Measurements from ENCODE around the gene ANKMY1. TPM values are rescaled to one million over a fixed set of nuclear protein-coding genes. Genes with fewer than 3 reads are reported as not detected.

Gene ANKMY1
- total RNA-seq, 1 experiment from 2014 or later, result 28.3 TPM

- ChIA-PET RAD21 (ENCODE audit: low non-redundant PET in 1 of 2, low total read pairs in 2 of 2, uncharacterized antibody in 2 of 2, unreplicated experiment in 2 of 2) (interaction anchor here in 1 of 2 experiments (0.6 kb wide), 1 partner anchor 159 kb away, joined by 4 read pairs; no protein-coding TSS in a partner anchor), CTCF (no interaction called here), POLR2A (no interaction called here)
- no TSS peak for BruUV-seq (replicated peaks)
- Histone ChIP-seq H3K9ac (ENCODE audit: low read length) (no peak overlapping the region), H3K27me3 (ENCODE audit: insufficient read depth, low read length) (no peaks in the 10 kb centered on the region), H2AFZ (ENCODE audit: low read depth, low read length, poor library complexity, severe bottlenecking) (no peak overlapping the region), H4K20me1 (ENCODE audit: insufficient read depth) (no peaks in the 10 kb centered on the region), H3K4me2 (ENCODE audit: low read length) (no peak overlapping the region), H3K9me3 (ENCODE audit: control insufficient read depth in 1 of 2, insufficient read depth in 1 of 2, low read depth in 1 of 2, low read length in 2 of 2) (no peaks in the 10 kb centered on the region), H3K4me3 (replicated peaks in 1 of 2; ENCODE audit: low read depth in 1 of 2, low read length in 2 of 2) (no peak overlapping the region), H3K79me2 (ENCODE audit: insufficient read depth, low read length) (peaks cover 27% of the 10 kb centered on the region), H3K27ac (ENCODE audit: low read depth, low read length) (no peak overlapping the region), H3K4me1 (ENCODE audit: control insufficient read depth in 1 of 2, insufficient read depth in 2 of 2, low read length in 2 of 2) (peaks cover 31% of the 10 kb centered on the region in 2 experiments), H3K36me3 (ENCODE audit: control insufficient read depth in 1 of 2, insufficient read depth in 2 of 2, low read length in 2 of 2) (no peaks in the 10 kb centered on the region), H3K9me2 (ENCODE audit: insufficient read depth) (no peaks in the 10 kb centered on the region)
- DNase-seq (ENCODE audit: low read depth, low spot score) (no peak), ATAC-seq (no peak)
- intact Hi-C loops (cut with micrococcal nuclease), result no loop called here
- TF ChIP-seq SRF (IDR thresholded peaks at IDR 0.05; ENCODE audit: low read depth) (no peak), RAD21 (IDR thresholded peaks at IDR 0.05; ENCODE audit: low read depth) (no peak), ZFX (IDR thresholded peaks at IDR 0.05) (no peak), EZH2phosphoT487 (IDR thresholded peaks at IDR 0.05; ENCODE audit: borderline replicate concordance) (no peak), CBX3 (IDR thresholded peaks at IDR 0.05; ENCODE audit: low read depth) (no peak)
- TF ChIP-seq, protein P1, sequence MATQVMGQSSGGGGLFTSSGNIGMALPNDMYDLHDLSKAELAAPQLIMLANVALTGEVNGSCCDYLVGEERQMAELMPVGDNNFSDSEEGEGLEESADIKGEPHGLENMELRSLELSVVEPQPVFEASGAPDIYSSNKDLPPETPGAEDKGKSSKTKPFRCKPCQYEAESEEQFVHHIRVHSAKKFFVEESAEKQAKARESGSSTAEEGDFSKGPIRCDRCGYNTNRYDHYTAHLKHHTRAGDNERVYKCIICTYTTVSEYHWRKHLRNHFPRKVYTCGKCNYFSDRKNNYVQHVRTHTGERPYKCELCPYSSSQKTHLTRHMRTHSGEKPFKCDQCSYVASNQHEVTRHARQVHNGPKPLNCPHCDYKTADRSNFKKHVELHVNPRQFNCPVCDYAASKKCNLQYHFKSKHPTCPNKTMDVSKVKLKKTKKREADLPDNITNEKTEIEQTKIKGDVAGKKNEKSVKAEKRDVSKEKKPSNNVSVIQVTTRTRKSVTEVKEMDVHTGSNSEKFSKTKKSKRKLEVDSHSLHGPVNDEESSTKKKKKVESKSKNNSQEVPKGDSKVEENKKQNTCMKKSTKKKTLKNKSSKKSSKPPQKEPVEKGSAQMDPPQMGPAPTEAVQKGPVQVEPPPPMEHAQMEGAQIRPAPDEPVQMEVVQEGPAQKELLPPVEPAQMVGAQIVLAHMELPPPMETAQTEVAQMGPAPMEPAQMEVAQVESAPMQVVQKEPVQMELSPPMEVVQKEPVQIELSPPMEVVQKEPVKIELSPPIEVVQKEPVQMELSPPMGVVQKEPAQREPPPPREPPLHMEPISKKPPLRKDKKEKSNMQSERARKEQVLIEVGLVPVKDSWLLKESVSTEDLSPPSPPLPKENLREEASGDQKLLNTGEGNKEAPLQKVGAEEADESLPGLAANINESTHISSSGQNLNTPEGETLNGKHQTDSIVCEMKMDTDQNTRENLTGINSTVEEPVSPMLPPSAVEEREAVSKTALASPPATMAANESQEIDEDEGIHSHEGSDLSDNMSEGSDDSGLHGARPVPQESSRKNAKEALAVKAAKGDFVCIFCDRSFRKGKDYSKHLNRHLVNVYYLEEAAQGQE (IDR thresholded peaks at IDR 0.05; ENCODE audit: low read depth), result no peak
These were observed 18.8 kb upstream of the ANKMY1 start for GRCh38 chr2:240576436-240577205.

All from HCT116 (cell line).